ENCODE data around the gene LGALS9.
"Not testable (repeated sequence)": the region's sequence is repeated elsewhere in the genome, so short reads cannot be mapped to it uniquely, and the experiment has no call there.

The LGALS9 gene

DNA sequence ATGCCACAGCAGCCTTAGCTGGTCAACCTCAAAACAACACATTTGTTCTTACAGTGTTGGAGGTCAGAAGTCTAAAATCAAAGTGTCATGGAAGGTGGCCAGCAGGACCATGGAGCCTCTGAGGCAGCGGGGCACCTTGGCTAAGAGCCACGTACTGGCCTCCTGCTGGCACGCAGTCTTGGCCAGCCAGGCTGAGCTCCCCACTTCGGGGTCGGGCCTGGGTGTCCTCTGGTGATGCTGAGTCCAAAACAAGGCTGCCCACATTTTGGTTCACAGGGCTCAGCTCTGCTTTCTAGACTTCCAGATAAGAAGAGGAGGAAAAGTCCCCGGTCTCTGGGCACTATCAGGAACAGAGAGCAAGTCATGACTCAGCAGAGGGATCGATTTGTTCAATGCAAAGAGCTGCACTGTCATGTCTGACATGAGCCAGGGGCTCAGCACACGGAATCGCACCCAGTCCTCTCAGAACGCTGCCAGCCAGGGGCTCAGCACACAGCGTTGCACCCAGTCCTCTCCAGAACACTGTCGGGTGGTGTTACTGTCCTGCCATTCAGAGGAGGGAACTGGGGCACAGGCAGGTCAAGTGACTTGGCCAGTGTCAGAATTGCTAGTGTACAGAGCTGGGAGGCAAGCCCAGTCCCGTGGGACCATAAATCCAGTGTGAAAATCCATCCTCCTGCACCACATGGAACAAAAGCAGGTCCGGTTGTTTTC, 2.5 kb downstream of the LGALS9 start:
- POLR2A ChIA-PET: no interaction called here
- TF ChIP-seq CTCF (IDR thresholded peaks at IDR 0.05; ENCODE audit: insufficient read depth, low read length, missing control alignments): no peak
- CTCF ChIA-PET: interaction anchor here (0.9 to 4.8 kb wide), 7 partner anchors 15 to 279 kb away, joined by 3 to 28 read pairs (median 6); no protein-coding TSS in a partner anchor
- DNase-seq (ENCODE audit: low read depth, low spot score): no peak
- no peak overlapping the region for H3K4me3 ChIP-seq (ENCODE audit: low read depth, low read length)

DNA sequence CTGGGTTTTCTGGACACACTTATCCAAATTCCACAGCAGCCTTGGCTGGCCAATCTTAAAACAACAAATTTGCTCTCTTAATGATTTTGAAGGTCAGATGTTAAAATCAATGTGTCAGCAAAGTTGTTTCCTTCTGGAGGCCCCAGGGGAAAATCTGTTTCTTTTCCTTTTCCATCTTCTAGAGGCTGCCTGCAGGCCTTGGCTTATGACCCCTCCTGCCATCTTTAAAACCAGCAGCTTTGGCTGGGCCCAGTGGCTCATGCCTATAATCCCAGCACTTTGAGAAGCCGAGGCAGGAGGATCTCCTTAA, 3.0 kb downstream of the LGALS9 start:
- TF ChIP-seq CTCF (IDR thresholded peaks at IDR 0.05; ENCODE audit: insufficient read depth, low read length, missing control alignments): no peak
- POLR2A ChIA-PET: no interaction called here
- H3K4me3 ChIP-seq (ENCODE audit: low read depth, low read length): no peak overlapping the region
- no peak for DNase-seq (ENCODE audit: low read depth, low spot score)
- CTCF ChIA-PET: interaction anchor here (1.1 to 4.8 kb wide), 5 partner anchors 14 to 33 kb away, joined by 4 to 28 read pairs (median 8); no protein-coding TSS in a partner anchor

DNA sequence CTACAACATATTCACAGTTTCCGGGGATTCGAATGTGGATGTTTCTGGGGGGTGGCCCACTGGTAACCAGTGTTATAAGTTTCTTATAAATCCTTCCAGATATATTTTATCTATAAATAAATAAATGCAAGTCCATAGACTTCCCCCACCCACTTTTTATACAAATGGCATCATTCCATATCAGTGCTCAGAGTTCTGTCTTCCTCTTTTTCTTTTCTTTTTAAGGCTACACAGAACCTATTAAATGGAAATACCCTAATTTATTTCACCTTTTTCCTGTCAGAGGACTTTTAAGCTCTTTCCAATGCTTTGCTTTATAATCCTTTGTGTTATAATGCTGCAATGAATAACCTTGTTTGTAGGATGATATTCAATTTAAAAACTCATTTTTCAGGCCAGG, 3.8 kb downstream of the LGALS9 start:
- CTCF ChIA-PET: interaction anchor here (0.7 to 4.8 kb wide), 5 partner anchors 9 to 121 kb away, joined by 3 to 28 read pairs (median 5); no protein-coding TSS in a partner anchor
- TF ChIP-seq CTCF (IDR thresholded peaks at IDR 0.05; ENCODE audit: insufficient read depth, low read length, missing control alignments): no peak
- no peak overlapping the region for H3K4me3 ChIP-seq (ENCODE audit: low read depth, low read length)
- DNase-seq (ENCODE audit: low read depth, low spot score): no peak
- POLR2A ChIA-PET: no interaction called here

- ChIA-PET POLR2A (no interaction called here), CTCF (interaction anchor here (0.7 to 4.8 kb wide), 5 partner anchors 9 to 121 kb away, joined by 3 to 28 read pairs (median 5); no protein-coding TSS in a partner anchor)
- no peak for TF ChIP-seq CTCF (IDR thresholded peaks at IDR 0.05; ENCODE audit: insufficient read depth, low read length, missing control alignments)
- DNase-seq (ENCODE audit: low read depth, low spot score): no peak
- no peak overlapping the region for H3K4me3 ChIP-seq (ENCODE audit: low read depth, low read length)
These were observed 4.4 kb downstream of the LGALS9 start for GRCh38 chr17:27635275-27635823.

GRCh38 chr17:27636005-27636520, 5.1 kb downstream of the LGALS9 start:
- DNase-seq (ENCODE audit: low read depth, low spot score); H3K4me3 ChIP-seq (ENCODE audit: low read depth, low read length); POLR2A ChIA-PET: not testable (repeated sequence)
- CTCF ChIA-PET: interaction anchor here (1.5 to 4.8 kb wide), 2 partner anchors 16 to 120 kb away, joined by 5 to 28 read pairs; no protein-coding TSS in a partner anchor

DNA sequence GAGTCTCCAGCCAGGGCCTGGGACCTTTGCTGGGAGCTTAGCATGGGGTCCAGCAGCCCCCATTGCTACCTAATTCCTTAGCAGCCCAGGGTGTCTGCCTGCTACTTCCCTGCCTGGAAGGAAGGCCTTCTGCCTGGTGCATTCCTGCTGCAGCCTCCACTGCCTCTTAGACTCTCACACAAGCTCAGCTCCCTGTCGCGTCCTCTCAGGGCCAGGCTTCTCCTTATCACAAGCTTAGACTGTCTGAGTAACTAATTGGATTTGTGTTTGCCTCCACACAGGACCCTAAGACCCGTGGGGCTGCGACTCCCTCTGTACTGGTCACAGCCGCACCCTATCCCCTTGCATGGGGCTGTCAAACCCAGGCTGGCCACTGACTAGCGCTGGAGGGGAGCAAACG, 6.8 kb downstream of the LGALS9 start:
- POLR2A ChIA-PET; DNase-seq (ENCODE audit: low read depth, low spot score); H3K4me3 ChIP-seq (ENCODE audit: low read depth, low read length): not testable (repeated sequence)
- CTCF ChIA-PET: interaction anchor here (1.0 kb wide), 1 partner anchor 34 kb away, joined by 3 read pairs; no protein-coding TSS in a partner anchor

DNA sequence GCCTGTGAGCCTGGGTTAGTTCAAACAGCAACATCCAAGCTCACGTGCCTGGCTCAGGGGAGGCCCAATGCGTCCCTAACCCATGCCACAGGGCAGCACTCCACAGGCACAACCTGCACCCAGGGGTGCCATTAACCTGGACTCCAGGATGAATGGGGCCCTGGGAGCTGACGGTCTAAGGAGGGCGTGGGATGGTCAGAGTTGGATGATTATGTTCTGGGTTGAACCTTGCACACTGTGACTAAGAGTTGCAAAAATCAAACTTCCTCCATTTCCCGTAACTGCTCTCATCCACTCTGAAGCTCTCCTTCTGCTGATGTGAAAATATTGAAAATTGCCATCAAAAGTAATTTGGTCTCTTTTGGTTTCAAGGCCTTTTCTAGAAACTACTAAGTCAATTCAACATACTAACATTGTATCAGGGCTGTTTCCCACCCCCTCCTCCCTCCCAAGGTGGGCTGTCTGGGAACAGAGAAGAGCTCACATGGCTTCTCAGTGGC, 7.5 kb downstream of the LGALS9 start:
- POLR2A ChIA-PET; CTCF ChIA-PET; H3K4me3 ChIP-seq (ENCODE audit: low read depth, low read length); DNase-seq (ENCODE audit: low read depth, low spot score): not testable (repeated sequence)

Data from AG04449 (cell line).